H9 (cell line): ENCODE results near the gene FSHR. TPM values are rescaled to one million over a fixed set of nuclear protein-coding genes. Genes with fewer than 3 reads are reported as not detected.

Source experiments
- DNase-seq: peaks from one replicate; pipeline ENCODE4 v3.0.0-alpha.2; 2017
- H2AFZ ChIP-seq: one replicate; pipeline ENCODE4 v1.6.1; 2013; ENCODE audit warnings: mild to moderate bottlenecking, low read length, control low read depth, moderate library complexity
- H2AK5ac ChIP-seq: 2 replicates; pipeline ENCODE4 v1.6.1; 2013; ENCODE audit warnings: low read length, control low read depth, mixed read lengths; ENCODE audit not compliant: insufficient read length
- H2BK120ac ChIP-seq: one replicate; pipeline ENCODE4 v1.6.1; 2013; ENCODE audit warnings: low read depth, mild to moderate bottlenecking, low read length, control low read depth, inconsistent platforms; ENCODE audit not compliant: poor library complexity, severe bottlenecking
- H2BK12ac ChIP-seq: 2 replicates; pipeline ENCODE4 v1.6.1; 2013; ENCODE audit warnings: low read length, control low read depth, mixed read lengths, low read depth; ENCODE audit not compliant: insufficient read length
- H2BK15ac ChIP-seq: 2 replicates; pipeline ENCODE4 v1.6.1; 2013; ENCODE audit warnings: low read depth, low read length, control low read depth
- H2BK20ac ChIP-seq: one replicate; pipeline ENCODE4 v1.6.1; 2013; ENCODE audit warnings: low read depth, mild to moderate bottlenecking, low read length, control low read depth, inconsistent platforms; ENCODE audit not compliant: poor library complexity, severe bottlenecking
- H2BK5ac ChIP-seq: 2 replicates; pipeline ENCODE4 v1.6.1; 2013; ENCODE audit warnings: low read length, control low read depth, mixed read lengths; ENCODE audit not compliant: insufficient read length
- H3K14ac ChIP-seq: 2 replicates; pipeline ENCODE4 v1.6.1; 2013; ENCODE audit warnings: low read length, control low read depth; ENCODE audit not compliant: insufficient read depth
- H3K18ac ChIP-seq: 2 replicates; pipeline ENCODE4 v1.6.1; 2013; ENCODE audit warnings: low read depth, mild to moderate bottlenecking, mixed read lengths, low read length, control low read depth; ENCODE audit not compliant: insufficient read length
- H3K23ac ChIP-seq: 2 replicates; pipeline ENCODE4 v1.6.1; 2013; ENCODE audit warnings: low read length, control low read depth, mixed read lengths, low read depth; ENCODE audit not compliant: insufficient read length
- H3K23me2 ChIP-seq: 2 replicates; pipeline ENCODE4 v1.6.1; 2013; ENCODE audit warnings: low read depth, mild to moderate bottlenecking, mixed read lengths, low read length, control low read depth; ENCODE audit not compliant: insufficient read length, poor library complexity, severe bottlenecking
- H3K27ac ChIP-seq: 2 replicates; pipeline ENCODE4 v1.5.1; 2013; ENCODE audit warnings: low read length, control low read depth, mixed read lengths, low read depth; ENCODE audit not compliant: insufficient read length
- H3K27me3 ChIP-seq: 2 replicates; pipeline ENCODE4 v1.6.1; 2013; ENCODE audit warnings: low read length, control low read depth, inconsistent platforms; ENCODE audit not compliant: insufficient read depth
- H3K4ac ChIP-seq: 2 replicates; pipeline ENCODE4 v1.6.1; 2013; ENCODE audit warnings: low read depth, mild to moderate bottlenecking, control low read depth, inconsistent platforms, low read length, moderate library complexity
- H3K4me1 ChIP-seq: 2 replicates; pipeline ENCODE4 v1.6.1; 2013; ENCODE audit warnings: low read length, control low read depth, inconsistent platforms; ENCODE audit not compliant: insufficient read depth
- H3K4me2 ChIP-seq: 2 replicates; pipeline ENCODE4 v1.6.1; 2013; ENCODE audit warnings: low read length, control low read depth, mixed read lengths; ENCODE audit not compliant: insufficient read length, insufficient read depth
- H3K56ac ChIP-seq: 2 replicates; pipeline ENCODE4 v1.6.1; 2013; ENCODE audit warnings: low read depth, mild to moderate bottlenecking, mixed read lengths, low read length, control low read depth; ENCODE audit not compliant: insufficient read length
- H3K79me1 ChIP-seq: 2 replicates; pipeline ENCODE4 v1.6.1; 2013; ENCODE audit warnings: low read depth, mild to moderate bottlenecking, moderate library complexity, low read length, control low read depth, inconsistent platforms; ENCODE audit not compliant: insufficient read depth, poor library complexity, severe bottlenecking
- H3K79me2 ChIP-seq: 2 replicates; pipeline ENCODE4 v1.6.1; 2013; ENCODE audit warnings: low read length, control low read depth, inconsistent platforms; ENCODE audit not compliant: insufficient read depth
- H3K9ac ChIP-seq: 2 replicates; pipeline ENCODE4 v1.6.1; 2013; ENCODE audit warnings: low read length, control low read depth, mixed read lengths; ENCODE audit not compliant: insufficient read length; ENCODE audit errors: extremely low read depth
- H3K9me3 ChIP-seq: one replicate; pipeline ENCODE4 v1.6.1; 2013; ENCODE audit warnings: low read depth, low read length, inconsistent platforms; ENCODE audit not compliant: control insufficient read depth
- H3T11ph ChIP-seq: one replicate; pipeline ENCODE4 v1.6.1; 2013; ENCODE audit warnings: mild to moderate bottlenecking, low read length, control low read depth, inconsistent platforms
- H4K20me1 ChIP-seq: one replicate; pipeline ENCODE4 v1.6.1; 2013; ENCODE audit not compliant: control insufficient read depth, insufficient read length, insufficient read depth
- H4K5ac ChIP-seq: 2 replicates; pipeline ENCODE4 v1.6.1; 2013; ENCODE audit warnings: low read depth, mild to moderate bottlenecking, mixed read lengths, low read length, control low read depth; ENCODE audit not compliant: insufficient read length
- H4K8ac ChIP-seq: replicated peaks from 2 replicates; pipeline ENCODE4 v1.6.1; 2013; ENCODE audit warnings: low read length, control low read depth, mixed read lengths, low read depth; ENCODE audit not compliant: insufficient read length
- H4K91ac ChIP-seq: 2 replicates; pipeline ENCODE4 v1.6.1; 2013; ENCODE audit warnings: low read depth, mild to moderate bottlenecking, moderate library complexity, mixed read lengths, low read length, control low read depth; ENCODE audit not compliant: insufficient read length
- H3K27ac Mint-ChIP-seq, 3 experiments: 2 replicates in 2 of 3; 3 replicates in 1 of 3; pipeline ENCODE4 v1.8.0; 2020 to 2021; ENCODE audit warnings: mixed read lengths in 3 of 3, mild to moderate bottlenecking in 1 of 3, moderate library complexity in 1 of 3
- H3K27me3 Mint-ChIP-seq: 2 replicates; pipeline ENCODE4 v1.8.0; 2021; ENCODE audit warnings: low read depth, mild to moderate bottlenecking, moderate library complexity, mixed read lengths
- H3K36me3 Mint-ChIP-seq, 3 experiments: 2 replicates in 2 of 3; 3 replicates in 1 of 3; pipeline ENCODE4 v1.8.0; 2020 to 2021; ENCODE audit warnings: low read depth in 3 of 3, mixed read lengths in 3 of 3; ENCODE audit not compliant: insufficient read depth in 1 of 3
- H3K4me1 Mint-ChIP-seq, 2 experiments: 2 replicates each; pipeline ENCODE4 v1.8.0; 2020; ENCODE audit warnings: mixed read lengths in 2 of 2
- H3K4me3 Mint-ChIP-seq, 2 experiments: 2 replicates in 1 of 2; 3 replicates in 1 of 2; pipeline ENCODE4 v1.8.0; 2020 to 2021; ENCODE audit warnings: mild to moderate bottlenecking in 2 of 2, mixed read lengths in 2 of 2, moderate library complexity in 1 of 2
- H3K9me3 Mint-ChIP-seq, 2 experiments: 2 replicates in 1 of 2; 3 replicates in 1 of 2; pipeline ENCODE4 v1.8.0; 2020; ENCODE audit warnings: mild to moderate bottlenecking in 2 of 2, mixed read lengths in 2 of 2, moderate library complexity in 1 of 2
- CTCF ChIP-seq: fragments of 200-600 bp; sonication (generic); conservative IDR thresholded peaks from 3 replicates; pipeline ENCODE4 v1.8.0; 2021; ENCODE audit warnings: antibody characterized with exemption, mild to moderate bottlenecking
- WGBS: extraction: QIAGEN DNeasy Blood & Tissue Kit; methylation state at CpG from one replicate; pipeline ENCODE4 v1.1.7; 2013; ENCODE audit warnings: missing lambda C conversion rate, low lambda C conversion rate, mixed read lengths; ENCODE audit not compliant: insufficient read length; ENCODE audit errors: extremely low coverage; 5-methylcytosine and 5-hydroxymethylcytosine counted together
- total RNA-seq: library from RNA; stranded (reverse); gene quantifications from 2 replicates; pipeline ENCODE4 v1.2.1, GENCODE V29; 2021

The FSHR gene
- total RNA-seq, 1 experiment from 2014 or later: not detected

- WGBS: no CpG with 5 or more reads among the region's 2 CpGs
- Histone ChIP-seq H3K18ac (no peak overlapping the region), H2BK120ac (no peak overlapping the region), H3K23me2 (no peaks in the 10 kb centered on the region), H3K56ac (no peak overlapping the region), H3K9ac (no peak overlapping the region), H3K9me3 (no peaks in the 10 kb centered on the region), H3K23ac (no peak overlapping the region), H2AFZ (no peak overlapping the region), H3K14ac (no peak overlapping the region), H3K79me2 (no peaks in the 10 kb centered on the region), H4K20me1 (no peaks in the 10 kb centered on the region), H3K4me2 (no peak overlapping the region), H3K4ac (no peak overlapping the region), H4K91ac (no peak overlapping the region), H3K27ac (no peak overlapping the region), H2BK20ac (no peak overlapping the region), H3K4me1 (no peaks in the 10 kb centered on the region), H2BK5ac (no peak overlapping the region), H4K5ac (no peak overlapping the region), H2AK5ac (no peak overlapping the region), H2BK15ac (no peak overlapping the region), H4K8ac (no peak overlapping the region), H3T11ph (no peak overlapping the region), H2BK12ac (no peak overlapping the region), H3K79me1 (no peaks in the 10 kb centered on the region), H3K27me3 (no peaks in the 10 kb centered on the region)
- Mint-ChIP-seq H3K4me1 (no peaks in the 10 kb centered on the region; a peak in 1 of 4 replicates), H3K4me3 (no peak overlapping the region), H3K27ac (no peak overlapping the region), H3K36me3 (no peaks in the 10 kb centered on the region), H3K9me3 (no peaks in the 10 kb centered on the region), H3K27me3 (no peaks in the 10 kb centered on the region; the same call in 1 of the 2 replicates)
- TF ChIP-seq CTCF: no peak
- no peak for DNase-seq
Observed at GRCh38 chr2:48980846-48981245, 173.5 kb downstream of the FSHR start.
